OCI-LY1 (cell line): Measurements from ENCODE around the gene SNRPF.

Experiments
- CTCF ChIP-seq: fragments of 200-600 bp; sonication (generic), shearing (Covaris generic); IDR thresholded peaks from 2 replicates; pipeline ENCODE4 v1.5.1; 2017; ENCODE audit warnings: mild to moderate bottlenecking, antibody characterized with exemption, low read length, moderate library complexity, mixed read lengths
- EZH2 ChIP-seq: fragments of 200-600 bp; sonication (generic), shearing (Covaris generic); IDR thresholded peaks from 2 replicates; pipeline ENCODE4 v1.8.0; 2017; ENCODE audit warnings: borderline replicate concordance, mixed run types, mild to moderate bottlenecking, antibody characterized with exemption, low read length, moderate library complexity, mixed read lengths

GRCh38 chr12:95838125-95838524 is 20.6 kb upstream of the SNRPF start:
- no peak for TF ChIP-seq CTCF
- TF ChIP-seq EZH2, result no peak
